DMS153 (cell line): ENCODE results near the gene TATDN2.
"Not testable (repeated sequence)": the region's sequence is repeated elsewhere in the genome, so short reads cannot be mapped to it uniquely, and the experiment has no call there.

Experiments
- DNase-seq: peaks from one replicate; lab custom pipeline; 2025; lab: John Stamatoyannopoulos, UW

TATDN2 gene

DNA sequence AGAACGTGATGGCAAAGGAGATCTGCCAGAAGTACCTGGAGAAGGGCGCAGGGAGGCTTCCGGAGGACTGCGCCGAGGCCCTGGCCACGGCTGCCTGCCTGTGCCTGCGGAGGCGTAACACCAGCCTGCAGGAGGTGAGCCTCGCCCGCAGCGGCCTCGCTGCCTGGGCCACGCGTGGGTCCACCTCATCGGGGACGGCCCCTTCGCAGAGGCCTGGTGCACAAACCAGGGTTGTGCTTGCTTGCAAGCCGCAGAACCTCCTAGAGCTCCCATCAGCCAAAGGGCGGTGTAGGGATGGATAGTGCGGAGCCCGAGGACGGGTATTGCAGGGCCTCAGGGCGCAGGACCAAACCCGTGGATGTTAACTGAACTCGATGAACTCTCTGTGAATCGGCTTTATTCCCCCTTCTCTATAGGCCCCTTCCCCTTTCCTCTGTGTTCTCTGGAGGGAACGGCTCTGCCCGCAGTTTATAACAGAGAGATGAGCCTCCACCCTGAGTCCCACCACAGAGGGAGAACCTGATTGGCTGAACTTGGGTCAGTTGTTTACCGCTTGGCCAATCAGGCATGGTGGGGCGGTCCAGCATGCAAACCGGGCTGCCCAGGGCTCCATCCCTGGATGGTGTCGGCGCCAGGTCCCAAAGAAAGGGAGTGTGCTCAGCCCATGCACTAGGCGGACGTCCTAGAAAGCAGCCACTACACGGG is 13.6 kb upstream of the TATDN2 start:
- no peak for DNase-seq

DNA sequence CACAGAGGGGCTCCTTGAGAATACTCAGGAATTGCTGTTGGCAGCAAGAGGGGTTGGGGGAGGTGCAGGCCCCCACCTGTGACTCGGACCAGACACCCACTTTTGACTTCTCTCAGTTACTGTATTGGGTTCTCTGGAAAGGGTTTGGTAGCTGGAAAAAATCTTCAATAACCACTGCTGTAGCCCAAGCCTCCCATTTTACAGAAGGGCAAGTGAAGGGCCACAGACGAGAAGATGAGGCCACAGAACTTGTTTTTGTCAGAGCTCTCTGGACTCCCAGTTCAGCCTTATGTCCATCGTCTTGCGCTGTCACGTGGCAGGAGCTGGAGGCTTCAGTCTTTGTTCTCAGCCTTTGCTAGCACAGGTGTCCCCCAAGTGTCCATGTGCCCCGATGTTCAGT is 12.7 kb upstream of the TATDN2 start:
- no peak for DNase-seq

DNA sequence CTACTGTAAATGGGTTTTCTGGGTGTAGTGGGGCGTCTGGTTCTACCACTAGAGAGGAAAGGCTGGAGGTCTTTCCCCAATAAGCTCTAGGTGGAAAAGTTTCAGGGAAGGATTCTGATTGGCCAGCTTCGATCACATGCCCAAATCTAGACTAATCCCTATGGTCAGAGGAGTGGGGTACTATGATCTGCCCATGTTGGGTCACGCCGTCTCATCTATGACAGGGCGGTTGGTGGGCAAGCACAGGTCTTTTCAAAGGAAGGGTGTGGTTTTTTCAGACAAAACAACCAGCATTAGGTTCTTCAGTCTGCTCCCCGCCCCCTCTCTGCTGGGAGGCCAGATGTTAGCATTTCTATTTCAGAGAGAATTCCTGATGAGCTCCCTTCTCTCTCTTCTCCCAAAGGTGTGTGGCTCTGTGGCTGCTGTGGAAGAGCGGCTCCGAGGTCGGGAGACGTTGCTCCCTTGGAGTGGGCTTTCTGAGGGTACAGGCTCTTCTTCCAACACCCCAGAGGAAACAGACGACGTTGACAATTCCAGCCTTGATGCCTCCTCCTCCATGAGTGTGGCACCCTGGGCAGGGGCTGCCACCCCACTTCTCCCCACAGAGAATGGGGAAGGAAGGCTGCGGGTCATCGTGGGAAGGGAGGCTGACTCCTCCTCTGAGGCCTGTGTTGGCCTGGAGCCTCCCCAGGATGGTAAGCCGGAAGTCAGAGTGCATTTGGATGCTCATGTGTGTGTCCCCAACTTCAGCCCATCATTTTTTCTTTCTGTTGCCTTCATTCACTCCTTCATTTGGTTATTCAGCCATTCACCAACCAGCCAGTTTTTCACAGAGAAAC is 9.7 kb upstream of the TATDN2 start:
- DNase-seq: no peak

DNA sequence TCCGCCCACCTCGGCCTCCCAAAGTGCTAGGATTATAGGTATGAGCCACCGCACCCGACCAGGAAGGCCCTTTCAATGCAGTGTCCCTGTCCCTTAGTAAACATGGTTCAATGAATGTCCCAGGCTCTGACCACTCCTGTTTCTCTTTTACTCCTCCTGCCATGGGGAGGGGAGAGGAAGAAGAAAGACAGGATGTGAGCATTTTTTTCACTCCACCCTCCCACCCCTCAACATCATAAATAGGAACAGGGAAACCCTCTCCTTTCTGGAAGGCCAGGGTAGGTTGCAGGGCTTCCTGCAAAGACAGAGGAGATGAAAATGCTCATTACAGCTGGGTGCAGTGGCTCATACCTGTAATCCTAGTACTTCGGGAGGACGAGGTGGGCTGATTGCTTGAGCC is 7.5 kb upstream of the TATDN2 start:
- DNase-seq: no peak

DNA sequence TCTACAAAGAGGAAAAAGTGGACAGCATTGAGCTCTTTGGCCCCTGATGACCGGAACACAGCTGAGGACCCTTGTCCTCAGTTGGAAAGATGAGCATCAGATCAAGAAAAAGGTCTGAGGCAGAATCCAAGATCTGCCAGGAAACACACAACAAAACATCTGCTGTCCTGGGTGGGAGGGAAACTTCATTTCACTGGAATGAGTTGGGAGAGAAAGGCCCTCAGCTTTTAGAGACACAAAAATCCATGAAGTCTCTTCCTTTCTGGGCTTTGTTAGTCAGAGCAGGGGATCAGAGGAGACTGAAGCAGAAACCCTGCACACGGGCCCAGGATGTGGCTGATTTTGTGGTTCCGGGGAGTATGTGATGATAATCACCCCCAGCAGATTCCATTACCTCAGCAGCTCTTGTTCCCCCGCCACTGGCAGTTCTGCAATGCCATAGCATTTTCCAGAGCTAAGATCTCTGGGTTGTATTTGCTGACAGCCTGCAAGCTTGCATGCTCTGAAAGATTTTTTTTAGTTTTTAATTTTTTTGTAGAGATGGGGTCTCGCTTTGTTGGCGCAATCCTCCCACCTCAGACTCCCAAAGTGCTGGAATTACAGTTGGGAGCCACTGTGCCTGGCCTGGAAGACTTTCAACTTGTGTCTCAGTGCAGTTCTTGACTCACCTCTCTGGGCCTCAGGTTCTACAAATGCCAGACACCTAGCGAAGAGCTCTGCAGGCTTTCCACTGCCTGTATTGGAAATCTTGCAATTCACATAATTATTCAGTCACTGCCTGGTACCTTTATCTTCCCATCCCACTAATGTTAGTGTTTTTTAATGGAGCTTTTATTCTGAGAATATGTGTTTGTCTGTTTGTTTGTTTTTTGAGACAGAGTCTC is 5.8 kb upstream of the TATDN2 start:
- no peak for DNase-seq

DNA sequence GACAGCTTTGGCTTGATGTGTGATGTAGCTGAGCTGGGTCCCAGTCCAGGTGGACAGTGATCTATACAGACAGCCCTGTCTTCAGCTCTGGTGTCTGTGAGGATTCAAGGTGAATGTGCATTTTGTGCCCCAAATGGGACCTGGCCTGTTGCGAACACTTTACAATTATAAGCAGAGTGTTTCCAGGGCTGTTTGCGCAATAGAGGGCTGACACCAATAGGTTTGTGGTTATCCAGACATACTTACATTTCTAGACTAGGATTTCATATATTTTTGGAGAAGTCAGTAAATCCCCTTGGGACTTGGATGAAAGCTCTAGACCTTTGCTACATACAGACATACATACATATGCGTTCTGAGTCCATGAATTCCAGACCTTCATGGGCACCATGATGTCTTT is 4.2 kb upstream of the TATDN2 start:
- no peak for DNase-seq

DNA sequence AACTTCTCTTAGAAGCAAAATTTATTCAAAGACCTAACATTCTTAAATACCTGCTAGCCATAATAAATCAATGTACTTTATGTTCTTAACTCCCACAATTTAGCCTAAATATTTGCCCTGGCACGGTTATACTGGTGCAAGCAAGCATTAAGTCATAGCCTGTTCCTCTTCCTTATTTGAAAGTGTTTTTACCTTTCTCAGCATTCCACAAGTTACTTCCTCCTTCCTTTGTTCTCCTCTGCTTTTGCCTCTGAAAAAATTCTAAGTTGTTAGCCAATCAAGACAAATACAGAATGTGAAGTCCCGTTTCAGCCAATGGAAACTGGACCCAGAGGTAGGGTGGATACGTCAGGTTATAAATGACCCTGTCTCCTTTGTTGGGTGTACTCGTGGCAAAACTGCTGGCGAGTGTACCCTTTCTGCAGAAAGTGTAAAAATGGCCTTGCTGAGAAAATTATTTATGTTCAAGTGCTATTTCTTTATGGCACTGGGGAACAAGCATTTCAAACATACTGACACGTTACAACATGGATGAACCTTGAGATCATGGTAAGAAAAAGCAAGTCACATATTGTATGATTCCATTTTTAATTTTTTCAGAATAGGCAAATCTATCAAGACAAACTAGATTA is 3.1 kb upstream of the TATDN2 start:
- DNase-seq: no peak

DNA sequence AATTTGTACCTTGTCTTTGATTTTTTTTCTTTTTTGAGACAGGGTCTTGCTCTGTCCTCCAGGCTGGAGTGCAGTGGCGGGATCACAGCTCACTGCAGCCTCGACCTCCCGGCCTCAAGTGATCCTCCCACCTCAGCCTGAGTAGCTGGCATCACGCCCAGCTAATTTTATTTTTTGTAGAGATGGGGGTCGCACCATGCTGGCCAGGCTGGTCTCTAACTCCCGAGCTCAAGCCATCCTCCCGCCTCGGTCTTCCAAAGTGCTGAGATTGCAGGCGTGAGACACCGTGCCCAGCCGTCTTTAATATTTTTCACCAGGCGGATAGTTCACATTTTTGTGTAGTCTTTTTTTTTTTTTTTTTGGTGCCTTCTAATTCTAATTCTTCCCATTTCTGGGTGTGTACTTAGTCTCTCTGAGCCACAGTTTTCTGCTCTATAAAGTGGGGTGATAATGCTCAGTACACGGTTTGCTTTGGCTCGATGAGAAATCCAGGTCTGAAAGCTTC is 528 bp upstream of the TATDN2 start:
- no peak for DNase-seq

DNA sequence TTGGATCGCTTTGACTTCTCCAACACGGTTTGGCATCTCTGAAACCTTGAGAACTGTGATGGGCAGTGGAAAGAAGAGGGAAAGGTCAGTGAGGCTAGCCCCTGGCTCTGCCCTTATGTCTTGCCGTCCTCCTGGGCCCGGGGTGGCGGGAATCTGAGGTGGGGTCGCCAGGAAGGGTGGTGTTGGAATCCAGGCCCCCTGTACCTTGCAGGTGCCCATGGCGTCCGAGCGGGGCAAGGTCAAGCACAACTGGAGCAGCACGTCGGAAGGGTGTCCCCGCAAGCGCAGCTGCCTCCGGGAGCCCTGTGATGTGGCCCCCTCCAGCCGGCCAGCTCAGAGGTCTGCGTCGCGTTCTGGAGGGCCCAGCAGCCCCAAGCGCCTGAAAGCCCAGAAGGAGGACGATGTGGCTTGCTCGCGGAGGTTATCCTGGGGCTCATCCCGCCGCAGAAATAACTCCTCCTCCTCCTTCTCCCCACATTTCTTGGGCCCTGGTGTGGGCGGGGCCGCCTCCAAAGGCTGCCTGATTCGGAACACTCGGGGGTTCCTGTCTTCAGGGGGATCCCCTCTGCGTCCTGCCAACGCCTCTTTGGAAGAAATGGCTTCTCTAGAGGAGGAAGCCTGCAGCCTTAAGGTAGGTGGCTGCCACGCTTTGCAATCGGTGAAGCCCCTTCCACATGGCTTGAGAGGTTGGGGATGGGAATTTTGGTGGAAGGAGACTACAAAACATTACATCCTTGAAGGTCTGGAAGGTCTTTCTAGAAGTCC is 907 bp downstream of the TATDN2 start:
- no peak for DNase-seq

DNA sequence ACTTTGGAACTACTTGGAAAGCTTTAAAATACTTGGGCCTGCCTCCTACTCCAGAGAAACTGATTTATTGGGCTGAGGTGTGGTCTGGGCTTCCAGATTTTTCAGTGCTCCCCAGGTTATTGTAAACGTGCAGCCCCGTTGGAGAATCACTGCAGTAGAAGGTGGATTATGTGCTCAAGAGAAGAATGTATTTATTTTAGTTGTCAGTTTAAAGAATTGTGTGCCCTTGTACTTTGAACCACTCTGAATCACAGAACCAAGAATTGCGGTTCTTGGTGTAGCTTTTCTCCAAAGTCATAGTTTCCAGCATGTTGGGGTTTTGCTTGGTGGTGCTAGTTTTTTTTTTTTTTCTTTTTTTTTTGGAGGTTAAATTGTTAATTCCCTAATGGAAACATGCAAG is 1.6 kb downstream of the TATDN2 start:
- no peak for DNase-seq

DNA sequence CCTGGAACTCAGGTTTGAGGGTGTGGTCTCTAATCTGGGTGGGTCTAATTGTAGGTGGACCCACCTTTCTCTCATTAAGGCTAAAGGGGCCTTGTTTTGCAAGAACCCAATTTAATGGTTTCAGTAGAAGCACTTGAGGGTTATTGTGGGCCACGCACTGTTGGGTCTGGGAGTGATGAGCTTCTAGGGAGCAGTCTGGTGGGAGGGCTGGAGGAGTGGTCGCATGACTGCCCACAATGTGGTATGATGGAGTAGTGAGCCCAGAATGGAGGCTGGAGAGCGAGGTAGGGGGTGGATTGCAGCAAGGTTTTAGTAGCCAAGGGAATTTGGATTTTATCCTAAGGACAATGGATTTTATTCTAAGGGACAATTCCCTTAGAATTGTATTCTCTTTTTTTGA is 2.7 kb downstream of the TATDN2 start:
- DNase-seq: no peak

DNA sequence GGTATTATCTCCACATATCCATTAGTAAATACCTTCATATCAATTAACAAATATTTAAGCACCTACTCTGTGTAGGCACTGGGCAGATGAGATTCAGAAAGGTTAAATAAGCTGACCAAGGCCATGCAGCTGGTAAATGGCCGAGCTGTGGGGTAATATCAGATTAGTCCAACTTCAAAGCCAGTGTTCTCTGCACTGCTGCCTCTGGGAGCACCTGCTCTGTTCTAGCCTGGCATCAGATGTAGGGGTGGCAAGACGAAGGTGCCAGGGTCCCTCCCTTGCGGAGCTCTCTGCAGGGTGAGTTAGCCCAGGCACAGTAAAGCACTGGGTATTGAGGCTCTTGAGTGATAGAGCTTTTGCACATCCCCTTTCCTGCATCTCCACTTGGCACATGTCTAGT is 5.5 kb downstream of the TATDN2 start:
- no peak for DNase-seq

DNA sequence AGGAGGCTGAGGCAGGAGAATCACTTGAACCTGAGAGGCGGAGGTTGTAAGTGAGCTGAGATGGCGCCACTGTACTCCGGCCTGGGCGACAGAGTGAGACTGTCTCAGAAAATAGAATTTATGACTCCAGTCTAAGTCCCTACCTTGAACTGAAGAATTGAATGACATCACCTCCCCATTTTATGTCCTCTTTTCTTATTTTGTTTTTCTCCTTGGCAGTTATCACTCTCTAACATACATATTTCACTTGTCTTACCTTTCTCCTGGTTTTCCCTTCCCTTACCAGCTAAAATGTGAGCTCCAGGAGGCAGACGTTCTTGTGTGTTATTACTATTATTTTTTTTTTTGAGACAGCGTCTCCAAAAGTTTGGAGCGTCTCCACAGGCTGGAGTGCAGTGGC is 7.6 kb downstream of the TATDN2 start:
- no peak for DNase-seq

DNA sequence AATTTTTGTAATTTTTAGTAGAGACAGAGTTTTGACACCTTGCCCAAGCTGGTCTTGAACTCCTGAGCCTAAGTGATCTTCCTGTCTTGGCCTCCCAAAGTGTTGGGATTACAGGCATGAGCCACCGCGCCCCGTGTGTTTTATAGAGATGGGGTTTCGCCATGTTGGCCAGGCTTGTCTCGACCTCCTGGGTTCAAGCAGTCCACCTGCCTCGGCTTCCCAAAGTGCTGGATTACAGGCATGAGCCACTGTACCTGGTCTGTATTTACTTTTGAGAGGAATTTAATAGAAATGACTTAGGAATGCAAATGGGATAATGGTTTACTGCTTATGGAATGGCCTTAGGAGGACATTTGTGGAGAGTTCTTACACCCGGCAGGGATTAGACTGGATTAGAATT is 10.8 kb downstream of the TATDN2 start:
- no peak for DNase-seq

DNA sequence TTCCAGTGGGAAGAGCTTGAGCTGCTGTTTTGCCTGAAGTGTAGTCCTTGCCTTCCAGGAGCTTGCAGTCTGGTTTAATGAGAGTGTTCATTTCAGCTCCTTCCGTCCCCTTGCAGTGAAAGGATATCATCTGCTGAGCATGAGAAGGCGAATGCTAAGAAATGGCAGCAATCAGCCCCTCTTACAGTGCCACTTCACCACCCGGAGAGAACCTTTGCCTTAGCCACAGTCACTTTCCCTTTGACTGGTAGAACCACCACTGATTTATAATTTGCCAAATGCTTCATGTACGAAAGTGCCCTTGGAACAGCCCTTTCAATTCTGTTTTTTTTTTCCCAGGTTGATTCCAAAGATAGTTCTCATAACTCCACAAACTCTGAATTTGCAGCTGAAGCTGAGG is 11.5 kb downstream of the TATDN2 start:
- no peak for DNase-seq

DNA sequence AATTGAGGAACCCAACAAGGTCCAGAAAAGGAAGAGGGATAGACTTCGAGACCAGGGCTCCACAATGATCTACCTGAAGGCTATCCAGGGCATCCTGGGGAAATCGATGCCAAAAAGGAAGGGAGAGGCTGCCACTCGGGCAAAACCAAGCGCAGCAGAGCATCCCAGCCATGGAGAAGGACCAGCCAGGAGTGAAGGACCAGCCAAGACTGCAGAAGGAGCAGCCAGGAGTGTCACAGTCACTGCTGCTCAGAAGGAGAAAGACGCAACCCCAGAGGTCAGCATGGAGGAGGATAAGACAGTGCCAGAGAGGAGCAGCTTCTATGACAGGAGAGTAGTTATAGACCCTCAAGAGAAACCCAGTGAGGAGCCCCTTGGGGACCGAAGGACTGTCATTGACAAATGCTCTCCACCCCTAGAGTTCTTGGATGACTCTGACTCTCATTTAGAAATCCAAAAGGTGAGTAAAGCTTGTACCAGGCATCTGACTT is 12.0 kb downstream of the TATDN2 start:
- DNase-seq: no peak

DNA sequence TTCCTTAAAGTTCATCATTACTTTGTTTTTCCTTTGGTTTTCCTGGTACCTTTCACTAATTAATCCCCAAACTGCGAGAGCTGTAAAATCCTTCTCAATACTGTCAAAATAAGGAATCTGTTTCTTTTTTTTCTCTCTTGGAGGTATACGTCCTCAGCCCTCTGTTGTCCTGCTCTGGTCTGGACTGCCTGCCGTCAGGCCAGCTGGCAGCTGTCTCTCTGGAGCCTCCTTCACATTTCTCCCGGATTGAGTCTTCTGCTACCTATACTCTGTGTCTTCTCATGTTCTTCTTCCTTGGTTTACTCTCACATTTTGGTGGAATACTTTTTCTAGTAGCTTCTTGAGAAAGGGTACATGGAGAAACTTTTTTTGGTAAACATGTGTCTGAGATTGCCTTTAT is 13.8 kb downstream of the TATDN2 start:
- DNase-seq: no peak

DNA sequence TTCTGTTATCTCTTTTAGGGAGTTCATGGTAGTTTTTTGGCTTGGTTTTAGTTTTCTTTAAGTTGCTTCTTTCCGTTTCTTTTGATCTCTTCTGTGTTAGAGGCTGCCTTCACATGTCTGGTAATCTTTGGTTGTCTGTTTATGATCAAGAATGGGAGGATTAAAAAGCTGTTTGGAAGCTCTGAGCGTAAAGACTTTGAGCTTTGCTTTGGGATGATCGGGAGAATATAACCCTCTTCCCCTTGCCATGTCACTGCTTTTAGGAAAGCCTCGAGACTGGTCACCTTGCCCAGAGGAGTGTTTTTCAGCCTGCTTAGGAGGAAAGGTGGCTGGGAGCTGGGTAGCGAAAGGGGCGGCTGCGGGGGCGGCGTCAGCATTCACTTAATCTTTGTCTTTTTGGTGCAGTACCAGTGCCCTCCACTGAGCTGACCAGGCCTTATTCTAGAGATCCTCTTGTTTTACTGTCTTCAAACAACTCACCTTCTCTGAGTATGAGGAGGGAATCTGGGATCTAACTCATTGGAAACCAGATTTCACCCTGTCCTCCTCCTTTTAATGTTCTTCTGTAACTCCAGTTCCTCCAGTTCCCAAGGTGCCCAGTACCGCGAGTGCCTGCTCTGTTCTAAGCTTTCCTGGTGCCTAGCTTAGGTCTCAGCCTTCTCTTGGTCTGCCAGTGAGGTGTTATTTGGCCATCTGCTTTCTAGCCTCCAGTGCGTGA is 15.5 kb downstream of the TATDN2 start:
- no peak for DNase-seq

DNA sequence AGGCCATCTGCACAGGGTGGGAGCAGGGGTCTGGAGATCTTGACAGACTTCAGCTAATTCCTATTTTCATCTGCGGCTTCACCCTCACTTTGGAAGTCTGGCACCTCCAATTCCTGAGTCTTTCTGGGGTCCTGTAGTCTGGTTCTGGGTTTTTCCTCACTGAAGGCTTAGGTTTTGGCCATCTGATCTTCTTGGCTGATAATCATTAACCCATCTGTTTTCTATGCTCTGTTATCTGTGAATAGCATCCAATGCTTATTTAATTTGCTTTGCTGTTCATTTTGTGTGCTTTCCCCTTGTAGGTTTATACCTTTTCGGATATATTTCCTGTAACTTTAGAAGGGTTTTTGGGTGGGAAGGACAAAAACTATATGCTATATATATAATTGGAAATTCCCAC is 17.6 kb downstream of the TATDN2 start:
- DNase-seq: no peak

DNA sequence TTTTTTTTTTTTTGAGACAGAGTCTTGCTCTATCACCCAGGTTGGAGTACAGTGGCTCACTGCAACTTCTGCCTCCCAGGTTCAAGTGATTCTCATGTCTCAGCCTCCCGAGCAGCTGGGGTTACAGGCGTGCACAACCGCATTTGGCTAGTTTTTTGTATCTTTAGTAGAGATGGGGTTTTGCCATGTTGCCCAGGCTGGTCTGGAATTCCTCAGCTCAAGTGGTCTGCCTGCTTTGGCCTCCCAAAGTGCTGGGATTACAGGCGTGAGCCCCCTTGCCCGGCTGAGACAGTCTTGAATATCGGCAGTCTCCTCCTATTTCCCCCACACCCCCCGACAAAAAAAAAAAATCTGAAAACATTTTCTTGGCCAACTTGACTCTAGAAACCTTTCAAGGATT is 18.7 kb downstream of the TATDN2 start:
- DNase-seq: not testable (repeated sequence)
